Urothelium cell line (cell line): Measurements from ENCODE around the gene MDH1B.
"Not testable (repeated sequence)": the region's sequence is repeated elsewhere in the genome, so short reads cannot be mapped to it uniquely, and the experiment has no call there.

Experiments
- DNase-seq: peaks from one replicate; pipeline ENCODE4 v3.0.0; 2011; ENCODE audit warnings: low spot score, mixed read lengths
- FAIRE-seq: peaks from 2 replicates; lab custom pipeline; 2011; peaks lifted over from hg19 to GRCh38; lab: Jason Lieb, UNC

MDH1B gene

GRCh38 chr2:206774871-206775270, 9.7 kb upstream of the MDH1B start:
- no peak for FAIRE-seq

GRCh38 chr2:206766057-206766930, 1.2 kb upstream of the MDH1B start:
- no peak for FAIRE-seq

More at GRCh38 chr2:206774871-206775270, 9.7 kb upstream of the MDH1B start:
- DNase-seq, result no peak

GRCh38 chr2:206764673-206765241, 371 bp downstream of the MDH1B start:
- DNase-seq, result peak; percentile 10
- no peak for FAIRE-seq

More at GRCh38 chr2:206766057-206766930, 1.2 kb upstream of the MDH1B start:
- DNase-seq, result no peak

- no peak for FAIRE-seq
- no peak for DNase-seq
These were observed 8.3 kb downstream of the MDH1B start for GRCh38 chr2:206756816-206757215.

GRCh38 chr2:206740800-206741199, 24.3 kb downstream of the MDH1B start:
- no peak for DNase-seq
- no peak for FAIRE-seq

GRCh38 chr2:206739271-206739670, 25.9 kb downstream of the MDH1B start:
- DNase-seq, result no peak

GRCh38 chr2:206736935-206737334, 28.2 kb downstream of the MDH1B start:
- FAIRE-seq, result no peak
- DNase-seq, result no peak

More at GRCh38 chr2:206739271-206739670, 25.9 kb downstream of the MDH1B start:
- no peak for FAIRE-seq

GRCh38 chr2:206733341-206733740, 31.8 kb downstream of the MDH1B start:
- DNase-seq (no peak), FAIRE-seq (no peak)

- DNase-seq (peak; percentile 71), FAIRE-seq (no peak)
These were observed 36.6 kb downstream of the MDH1B start for GRCh38 chr2:206728277-206729199.

GRCh38 chr2:206727287-206727686, 37.8 kb downstream of the MDH1B start:
- DNase-seq (no peak), FAIRE-seq (no peak)

- FAIRE-seq, result no peak
- DNase-seq, result no peak
These were observed 41.8 kb downstream of the MDH1B start for GRCh38 chr2:206723288-206723687.

- FAIRE-seq (no peak), DNase-seq (no peak)
These were observed 43.7 kb downstream of the MDH1B start for GRCh38 chr2:206721256-206721920.

GRCh38 chr2:206718296-206718695, 46.8 kb downstream of the MDH1B start, which contains the start of gene DYTN:
Gene DYTN (minus strand): TSS chr2:206718396. CDS start chr2:206718279, 117 bp downstream.
- FAIRE-seq (no peak), DNase-seq (no peak)

- FAIRE-seq (no peak), DNase-seq (no peak)
These were observed 48.5 kb downstream of the MDH1B start for GRCh38 chr2:206716623-206717022.

- FAIRE-seq, result peak; percentile 17
- not testable (repeated sequence) for DNase-seq
These were observed 49.9 kb downstream of the MDH1B start for GRCh38 chr2:206715183-206715582.

GRCh38 chr2:206713746-206714145, 51.4 kb downstream of the MDH1B start:
- FAIRE-seq (no peak), DNase-seq (no peak)

- FAIRE-seq (no peak), DNase-seq (no peak)
These were observed 56.8 kb downstream of the MDH1B start for GRCh38 chr2:206708286-206708685.

GRCh38 chr2:206707164-206707701, 57.9 kb downstream of the MDH1B start:
- FAIRE-seq, result no peak
- no peak for DNase-seq

GRCh38 chr2:206701952-206702605, 63.0 kb downstream of the MDH1B start:
- FAIRE-seq (no peak), DNase-seq (no peak)

- FAIRE-seq (no peak), DNase-seq (no peak)
These were observed 65.0 kb downstream of the MDH1B start for GRCh38 chr2:206700156-206700555.
